IPS-18c (cell line): ENCODE results near the gene LCA5.
"Not testable (repeated sequence)": the region's sequence is repeated elsewhere in the genome, so short reads cannot be mapped to it uniquely, and the experiment has no call there.

Experiments
- H3K4me3 ChIP-seq: 2 replicates; pipeline ENCODE4 v1.7.0; 2013; ENCODE audit warnings: low read depth, mild to moderate bottlenecking, low read length, moderate library complexity; ENCODE audit not compliant: insufficient read depth
- H3K9me3 ChIP-seq: one replicate; pipeline ENCODE4 v1.6.1; 2013; ENCODE audit warnings: mild to moderate bottlenecking, low read length, moderate library complexity; ENCODE audit not compliant: control insufficient read depth, insufficient read depth

LCA5 gene

GRCh38 chr6:79536954-79537747 lies at the start of gene LCA5:
Gene LCA5 (minus strand): TSS chr6:79537430. CDS start chr6:79518894, 18,536 bp downstream.
- H3K4me3 ChIP-seq = peak within 1 kb of the TSS; percentile 98
- H3K9me3 ChIP-seq = no peaks in the 10 kb centered on the region

- Histone ChIP-seq H3K4me3 (no peak overlapping the region), H3K9me3 (no peaks in the 10 kb centered on the region)
These were observed 49.3 kb upstream of the LCA5 start for GRCh38 chr6:79586548-79586947.

GRCh38 chr6:79584332-79584731 lies 47.1 kb upstream of the LCA5 start:
- Histone ChIP-seq H3K4me3 (no peak overlapping the region), H3K9me3 (no peaks in the 10 kb centered on the region)

GRCh38 chr6:79577926-79578325 lies 40.7 kb upstream of the LCA5 start:
- not testable (repeated sequence) for H3K4me3 ChIP-seq, H3K9me3 ChIP-seq

- H3K9me3 ChIP-seq = no peaks in the 10 kb centered on the region
- no peak overlapping the region for H3K4me3 ChIP-seq
These were observed 37.5 kb upstream of the LCA5 start for GRCh38 chr6:79574630-79575225.

- no peak overlapping the region for H3K4me3 ChIP-seq
- H3K9me3 ChIP-seq = no peaks in the 10 kb centered on the region
These were observed 36.9 kb upstream of the LCA5 start for GRCh38 chr6:79574174-79574573.

GRCh38 chr6:79571030-79571367 lies 33.8 kb upstream of the LCA5 start:
- H3K4me3 ChIP-seq = no peak overlapping the region
- no peaks in the 10 kb centered on the region for H3K9me3 ChIP-seq

- H3K4me3 ChIP-seq = no peak overlapping the region
These were observed 33.1 kb upstream of the LCA5 start for GRCh38 chr6:79570129-79571029.

GRCh38 chr6:79568996-79569395 lies 31.8 kb upstream of the LCA5 start:
- H3K4me3 ChIP-seq = no peak overlapping the region
- H3K9me3 ChIP-seq = no peaks in the 10 kb centered on the region

More at GRCh38 chr6:79570129-79571029, 33.1 kb upstream of the LCA5 start:
- no peaks in the 10 kb centered on the region for H3K9me3 ChIP-seq

GRCh38 chr6:79564636-79565035 lies 27.4 kb upstream of the LCA5 start:
- no peaks in the 10 kb centered on the region for H3K9me3 ChIP-seq
- no peak overlapping the region for H3K4me3 ChIP-seq

GRCh38 chr6:79559706-79560105 lies 22.5 kb upstream of the LCA5 start:
- no peaks in the 10 kb centered on the region for H3K9me3 ChIP-seq
- no peak overlapping the region for H3K4me3 ChIP-seq

GRCh38 chr6:79557673-79558467 lies 20.6 kb upstream of the LCA5 start:
- Histone ChIP-seq H3K9me3 (no peaks in the 10 kb centered on the region), H3K4me3 (no peak overlapping the region)

GRCh38 chr6:79554305-79554704 lies 17.1 kb upstream of the LCA5 start:
- Histone ChIP-seq H3K9me3 (no peaks in the 10 kb centered on the region), H3K4me3 (no peak overlapping the region)

- Histone ChIP-seq H3K9me3 (no peaks in the 10 kb centered on the region), H3K4me3 (no peak overlapping the region)
These were observed 14.2 kb upstream of the LCA5 start for GRCh38 chr6:79551401-79551800.

GRCh38 chr6:79548304-79548703 lies 11.1 kb upstream of the LCA5 start:
- no peak overlapping the region for H3K4me3 ChIP-seq
- H3K9me3 ChIP-seq = no peaks in the 10 kb centered on the region

GRCh38 chr6:79546186-79546585 lies 9.0 kb upstream of the LCA5 start:
- no peaks in the 10 kb centered on the region for H3K9me3 ChIP-seq
- no peak overlapping the region for H3K4me3 ChIP-seq

- Histone ChIP-seq H3K9me3 (no peaks in the 10 kb centered on the region), H3K4me3 (no peak overlapping the region)
These were observed 7.8 kb upstream of the LCA5 start for GRCh38 chr6:79544939-79545450.
